B cell (primary cell): ENCODE data around the gene RBM20. TPM values are rescaled to one million over a fixed set of nuclear protein-coding genes. Genes with fewer than 3 reads are reported as not detected.

Source experiments
- ATAC-seq: fragments of 200-7000 bp; cut with Tn5 transposase; one replicate; pipeline ENCODE4 v1.10.0; 2021; ENCODE audit warnings: low read depth, mild to moderate bottlenecking, moderate number of reproducible peaks, moderate library complexity
- CTCF ChIA-PET: fragments of 350-600 bp; sonication (Branson Sonifier 250); formaldehyde crosslinking; loops from one replicate; lab custom pipeline; 2021; ENCODE audit warnings: antibody characterized with exemption, inconsistent platforms; lab: Charles Lee
- POLR2A ChIA-PET: fragments of 350-600 bp; sonication (Branson Sonifier 250); formaldehyde crosslinking; loops from one replicate; lab custom pipeline; 2021; ENCODE audit warnings: antibody characterized with exemption; lab: Charles Lee
- DNase-seq: peaks from one replicate; pipeline ENCODE4 v3.0.0; 2013
- H2AFZ ChIP-seq: 2 replicates; pipeline ENCODE4 v1.6.1; 2012; ENCODE audit warnings: mild to moderate bottlenecking, low read depth, low read length; ENCODE audit not compliant: insufficient read depth, poor library complexity, severe bottlenecking
- H3K27ac ChIP-seq, 2 donors: 1 replicate in 1 of 2; 2 replicates in 1 of 2; pipeline ENCODE4 v1.5.1; 2012 to 2013; ENCODE audit warnings: low read length in 2 of 2, mild to moderate bottlenecking in 2 of 2, moderate library complexity in 1 of 2
- H3K27me3 ChIP-seq, 4 experiments: fragments of 200-600 bp in 1 of 4; sonication (generic) in 1 of 4; replicated peaks in 1 of 4; 1 replicate in 2 of 4; 2 replicates in 2 of 4; pipeline versions ENCODE4 v1.6.1 to v1.7.0; 2013 to 2016; ENCODE audit warnings: low read length in 3 of 4, mild to moderate bottlenecking in 2 of 4, mixed read lengths in 1 of 4, moderate library complexity in 1 of 4; ENCODE audit not compliant: insufficient read depth in 4 of 4, control insufficient read depth in 3 of 4; ENCODE audit errors: control extremely low read depth in 1 of 4
- H3K36me3 ChIP-seq, 2 experiments: replicated peaks in 1 of 2; 1 replicate in 1 of 2; 2 replicates in 1 of 2; pipeline versions ENCODE4 v1.6.1 to v1.7.1; 2013; ENCODE audit warnings: low read length in 1 of 2; ENCODE audit not compliant: insufficient read depth in 2 of 2, control insufficient read depth in 1 of 2; ENCODE audit errors: control extremely low read depth in 1 of 2, extremely low read depth in 1 of 2
- H3K4me1 ChIP-seq, 2 donors: fragments of 200-600 bp in 1 of 2; sonication (generic) in 1 of 2; 1 replicate in 1 of 2; 2 replicates in 1 of 2; pipeline versions ENCODE4 v1.5.1 to v1.6.1; 2013 to 2017; ENCODE audit warnings: low read length in 2 of 2; ENCODE audit not compliant: control insufficient read depth in 2 of 2, insufficient read depth in 2 of 2
- H3K4me2 ChIP-seq: replicated peaks from 2 replicates; pipeline ENCODE3; 2012; ENCODE audit warnings: mild to moderate bottlenecking, low read depth, low read length; ENCODE audit not compliant: poor library complexity, severe bottlenecking
- H3K4me3 ChIP-seq, 5 experiments: fragments of 200-600 bp in 1 of 5; sonication (generic) in 1 of 5; 1 replicate in 3 of 5; 2 replicates in 2 of 5; pipeline versions ENCODE4 v1.5.1 to v1.7.0; 2011 to 2016; ENCODE audit warnings: low read length in 4 of 5, mild to moderate bottlenecking in 4 of 5, low read depth in 2 of 5, control low read depth in 1 of 5, moderate library complexity in 1 of 5; ENCODE audit not compliant: insufficient read depth in 1 of 5; ENCODE audit errors: control extremely low read depth in 1 of 5, extremely low read depth in 1 of 5
- H3K79me2 ChIP-seq: fragments of 200-600 bp; sonication (generic); one replicate; pipeline ENCODE4 v1.6.0; 2016; ENCODE audit warnings: low read length; ENCODE audit not compliant: control insufficient read depth, insufficient read depth
- H3K9ac ChIP-seq: fragments of 200-600 bp; sonication (generic); 2 replicates; pipeline ENCODE4 v1.6.1; 2017; ENCODE audit warnings: mild to moderate bottlenecking, low read length, moderate library complexity
- H3K9me3 ChIP-seq, 3 donors: one replicate each; pipeline versions ENCODE4 v1.6.1 to v1.7.1; 2013; ENCODE audit warnings: low read length in 2 of 3; ENCODE audit not compliant: control insufficient read depth in 2 of 3, insufficient read depth in 1 of 3; ENCODE audit errors: control extremely low read depth in 1 of 3
- H4K20me1 ChIP-seq: 2 replicates; pipeline ENCODE4 v1.6.0; 2012; ENCODE audit warnings: mild to moderate bottlenecking, low read length; ENCODE audit not compliant: insufficient read depth, control insufficient read depth, poor library complexity, severe bottlenecking
- H3K27ac Mint-ChIP-seq: one replicate; pipeline ENCODE4 v1.8.0; 2021; ENCODE audit warnings: mixed read lengths
- H3K27me3 Mint-ChIP-seq: one replicate; pipeline ENCODE4 v1.8.0; 2021; ENCODE audit warnings: mixed read lengths
- H3K4me1 Mint-ChIP-seq: one replicate; pipeline ENCODE4 v1.8.0; 2021; ENCODE audit warnings: mixed read lengths
- H3K4me3 Mint-ChIP-seq: one replicate; pipeline ENCODE4 v1.8.0; 2021; ENCODE audit warnings: mixed read lengths
- H3K9me3 Mint-ChIP-seq: one replicate; pipeline ENCODE4 v1.8.0; 2022; ENCODE audit warnings: mixed read lengths; ENCODE audit not compliant: insufficient read depth
- CTCF ChIP-seq: fragments of 200-600 bp; IDR thresholded peaks from one replicate; pipeline ENCODE4 v1.8.0; 2022; ENCODE audit warnings: antibody characterized with exemption, mild to moderate bottlenecking
- EZH2 ChIP-seq: IDR thresholded peaks from 2 replicates; pipeline ENCODE4 v1.6.1; 2012; ENCODE audit warnings: borderline replicate concordance, low read depth, mild to moderate bottlenecking, moderate library complexity, low read length; ENCODE audit not compliant: insufficient read depth, poor library complexity, severe bottlenecking
- WGBS: methylation state at CpG from one replicate; pipeline ENCODE4 v1.1.5; 2013; ENCODE audit warnings: missing lambda C conversion rate; ENCODE audit not compliant: insufficient coverage; 5-methylcytosine and 5-hydroxymethylcytosine counted together
- intact Hi-C: fragments of 100-400 bp; cut with micrococcal nuclease; formaldehyde crosslinking; loops from one replicate; pipeline ENCODE4 v1.10.0; 2022
- polyA plus RNA-seq: library from polyadenylated mRNA; depleted of rRNA; stranded (reverse); fragments of >200 nt; gene quantifications from 2 replicates; pipeline ENCODE4 v1.2.3, GENCODE V29; 2012
- total RNA-seq, 2 donors: library from RNA; stranded (reverse); fragments of 120-200 nt in 1 of 2; gene quantifications; 1 replicate in 1 of 2; 2 replicates in 1 of 2; pipeline versions ENCODE4 v1.2.3 to v1.2.4, GENCODE V29; 2013 to 2022

The RBM20 gene
- total and polyA plus RNA-seq, 2 donors (not counting 1 experiment from before 2014, with no cell fraction given): not detected

GRCh38 chr10:110601581-110601980 lies 42.6 kb upstream of the RBM20 start:
- no peaks in the 10 kb centered on the region for H3K9me3 Mint-ChIP-seq
- Histone ChIP-seq H3K4me3 (no peak overlapping the region), H2AFZ (no peak overlapping the region), H3K36me3 (peaks cover 2 to 42% of the 10 kb centered on the region in 2 experiments), H3K27ac (no peak overlapping the region), H3K79me2 (no peaks in the 10 kb centered on the region), H3K9me3 (no peaks in the 10 kb centered on the region), H3K4me2 (no peak overlapping the region), H4K20me1 (no peaks in the 10 kb centered on the region), H3K4me1 (no peaks in the 10 kb centered on the region), H3K9ac (no peak overlapping the region), H3K27me3 (no peaks in the 10 kb centered on the region)
- ChIA-PET CTCF (interaction anchor here (1.3 to 7.6 kb wide), 4 partner anchors 20 to 294 kb away, joined by 4 to 143 read pairs (median 10); partner anchors contain the start of gene SMNDC1), POLR2A (interaction anchor here (0.6 kb wide), 1 partner anchor 231 kb away, joined by 3 read pairs; no protein-coding TSS in a partner anchor)
- no peak for TF ChIP-seq EZH2
- no peak for TF ChIP-seq CTCF
- no peak for ATAC-seq
- no peaks in the 10 kb centered on the region for H3K4me1 Mint-ChIP-seq
- intact Hi-C loops: loop anchor here (5.0 kb wide), 1 partner anchor 464 kb away; no protein-coding TSS in a partner anchor
- no peak overlapping the region for H3K4me3 Mint-ChIP-seq
- no peak for DNase-seq
- no peak overlapping the region for H3K27ac Mint-ChIP-seq
- WGBS: no CpG with 5 or more reads among the region's 4 CpGs
- no peaks in the 10 kb centered on the region for H3K27me3 Mint-ChIP-seq

GRCh38 chr10:110608087-110608486 lies 36.0 kb upstream of the RBM20 start:
- ATAC-seq: no peak
- no peak overlapping the region for H3K4me3 Mint-ChIP-seq
- H4K20me1 ChIP-seq: no peaks in the 10 kb centered on the region
- H3K4me1 ChIP-seq: peaks cover 0 to under 1% of the 10 kb centered on the region in 2 donors
- no peaks in the 10 kb centered on the region for H3K27me3 ChIP-seq
- H3K36me3 ChIP-seq: peaks cover 2 to 17% of the 10 kb centered on the region in 2 experiments
- H3K27ac Mint-ChIP-seq: no peak overlapping the region
- no peak overlapping the region for H3K4me3 ChIP-seq
- H3K9ac ChIP-seq: no peak overlapping the region
- DNase-seq: no peak
- no CpG with 5 or more reads among the region's 6 CpGs for WGBS
- no peak overlapping the region for H2AFZ ChIP-seq
- TF ChIP-seq EZH2: no peak
- no peak for TF ChIP-seq CTCF
- CTCF ChIA-PET: interaction anchor here (0.7 to 2.8 kb wide), 15 partner anchors 8 to 991 kb away, joined by 3 to 19 read pairs (median 4); no protein-coding TSS in a partner anchor
- peaks cover 8% of the 10 kb centered on the region for H3K4me1 Mint-ChIP-seq
- no peaks in the 10 kb centered on the region for H3K9me3 Mint-ChIP-seq
- intact Hi-C loops: no loop called here
- no peaks in the 10 kb centered on the region for H3K27me3 Mint-ChIP-seq
- no peaks in the 10 kb centered on the region for H3K79me2 ChIP-seq
- H3K9me3 ChIP-seq: no peaks in the 10 kb centered on the region
- no peak overlapping the region for H3K4me2 ChIP-seq
- POLR2A ChIA-PET: interaction anchor here (0.6 kb wide), 1 partner anchor 17 kb away, joined by 5 read pairs; no protein-coding TSS in a partner anchor
- no peak overlapping the region for H3K27ac ChIP-seq
